Esophagus squamous epithelium (tissue), 5 donors: ENCODE measurements around the gene CACNB4. TPM values are rescaled to one million over a fixed set of nuclear protein-coding genes. Genes with fewer than 3 reads are reported as not detected.
"Not testable (repeated sequence)": the region's sequence is repeated elsewhere in the genome, so short reads cannot be mapped to it uniquely, and the experiment has no call there.

ENCODE experiments used
- DNase-seq: peaks from one replicate; lab custom pipeline; 2025; lab: John Stamatoyannopoulos, UW
- H3K27ac ChIP-seq, 4 donors: fragments of 200-600 bp; sonication (generic); one replicate each; pipeline ENCODE4 v1.5.1; 2016 to 2019; ENCODE audit warnings: mild to moderate bottlenecking in 1 of 4
- H3K27me3 ChIP-seq, 4 donors: fragments of 200-600 bp; sonication (generic); 1 replicate in 3 of 4; 2 replicates in 1 of 4; pipeline versions ENCODE4 v1.5.1 to v1.6.0; 2017 to 2021; ENCODE audit warnings: antibody characterized with exemption in 1 of 4
- H3K36me3 ChIP-seq, 3 donors: fragments of 200-600 bp; sonication (generic); one replicate each; pipeline ENCODE4 v1.5.1; 2016 to 2019
- H3K4me1 ChIP-seq, 3 donors: fragments of 200-600 bp; sonication (generic); one replicate each; pipeline ENCODE4 v1.5.1; 2017 to 2019
- H3K4me3 ChIP-seq, 4 donors: fragments of 200-600 bp; sonication (generic); 1 replicate in 3 of 4; 2 replicates in 1 of 4; pipeline ENCODE4 v1.5.1; 2016 to 2019; ENCODE audit warnings: mild to moderate bottlenecking in 2 of 4, moderate library complexity in 1 of 4
- H3K9me3 ChIP-seq, 3 donors: fragments of 200-600 bp; sonication (generic); one replicate each; pipeline ENCODE4 v1.5.1; 2016 to 2019
- CTCF ChIP-seq, 6 experiments: fragments of 450-650 bp in 4 of 6; fragments of 200-600 bp in 2 of 6; sonication (generic) in 2 of 6; IDR thresholded peaks; one replicate each; pipeline ENCODE4 v1.5.1; 2016 to 2019; ENCODE audit warnings: antibody characterized with exemption in 6 of 6, mild to moderate bottlenecking in 4 of 6, moderate library complexity in 4 of 6
- POLR2A ChIP-seq, 4 donors: fragments of 450-650 bp; IDR thresholded peaks; one replicate each; pipeline ENCODE4 v1.6.1; 2017; ENCODE audit warnings: antibody characterized with exemption in 4 of 4, mild to moderate bottlenecking in 4 of 4, moderate library complexity in 3 of 4
- WGBS, 2 donors: methylation state at CpG; one replicate each; pipeline ENCODE4 v1.1.5; 2018; 5-methylcytosine and 5-hydroxymethylcytosine counted together
- intact Hi-C: fragments of 100-400 bp; cut with DNase I; formaldehyde crosslinking; loops from one replicate; pipeline ENCODE4 v1.15.0; 2022
- total RNA-seq, 4 donors: library from RNA; depleted of rRNA; stranded (reverse); fragments of >200 nt; gene quantifications; one replicate each; pipeline ENCODE4 v1.1.0, GENCODE V29; 2016
- donor health status: DM: yes; HTN: yes; CAD: no.

CACNB4 gene
- total RNA-seq, 4 donors from 2014 or later, result 6.1 to 11.1 (median 7.2) TPM

GRCh38 chr2:151996243-151997003 is 102.4 kb downstream of the CACNB4 start:
- no peak for TF ChIP-seq POLR2A (IDR thresholded peaks at IDR 0.05)
- no peak for TF ChIP-seq CTCF (IDR thresholded peaks at IDR 0.05)
- no peaks in the 10 kb centered on the region for H3K36me3 ChIP-seq
- H3K27me3 ChIP-seq, result no peaks in the 10 kb centered on the region
- no peaks in the 10 kb centered on the region for H3K9me3 ChIP-seq
- WGBS, 2 donors, result 68 to 78% methylated on average over 2 of the region's 2 CpGs
- no peak overlapping the region for H3K27ac ChIP-seq
- intact Hi-C loops, result no loop called here
- H3K4me3 ChIP-seq, result no peak overlapping the region
- H3K4me1 ChIP-seq, result peaks cover 0 to 6% (median 0%) of the 10 kb centered on the region in 3 donors
- DNase-seq, result no peak

- TF ChIP-seq POLR2A (IDR thresholded peaks at IDR 0.05), result no peak
- no peak for TF ChIP-seq CTCF (IDR thresholded peaks at IDR 0.05)
- DNase-seq, result no peak
- Histone ChIP-seq H3K9me3 (no peaks in the 10 kb centered on the region), H3K27me3 (no peaks in the 10 kb centered on the region), H3K4me1 (peaks cover 0 to 12% (median 0%) of the 10 kb centered on the region in 3 donors), H3K27ac (no peak overlapping the region), H3K4me3 (no peak overlapping the region), H3K36me3 (no peaks in the 10 kb centered on the region)
- 70 to 97% methylated on average over 2 of the region's 2 CpGs for WGBS, 2 donors
- intact Hi-C loops, result no loop called here
Observed at GRCh38 chr2:151995161-151995557, 103.7 kb downstream of the CACNB4 start.

- H3K27me3 ChIP-seq, H3K36me3 ChIP-seq, intact Hi-C loops, H3K4me3 ChIP-seq, H3K27ac ChIP-seq, DNase-seq, H3K9me3 ChIP-seq: not testable (repeated sequence)
- H3K4me1 ChIP-seq, result peaks cover 0 to 12% (median 0%) of the 10 kb centered on the region in 3 donors
- 83 to 87% methylated on average over 8 of the region's 8 CpGs for WGBS, 2 donors
Observed at GRCh38 chr2:151994178-151994577, 104.7 kb downstream of the CACNB4 start.

- no peak overlapping the region for H3K27ac ChIP-seq
- intact Hi-C loops, result no loop called here
- TF ChIP-seq POLR2A (IDR thresholded peaks at IDR 0.05) (no peak), CTCF (IDR thresholded peaks at IDR 0.05) (no peak)
- H3K4me3 ChIP-seq, result no peak overlapping the region
- no peaks in the 10 kb centered on the region for H3K9me3 ChIP-seq
- peaks cover 0 to 8% (median 0%) of the 10 kb centered on the region in 3 donors for H3K4me1 ChIP-seq
- WGBS, 2 donors, result 90 to 92% methylated on average over 1 of the region's 1 CpG
- H3K27me3 ChIP-seq, result no peaks in the 10 kb centered on the region
- DNase-seq, result no peak
- no peaks in the 10 kb centered on the region for H3K36me3 ChIP-seq
Observed at GRCh38 chr2:151991010-151991409, 107.8 kb downstream of the CACNB4 start.

- H3K27ac ChIP-seq, result no peak overlapping the region
- H3K27me3 ChIP-seq, result no peaks in the 10 kb centered on the region
- H3K4me3 ChIP-seq, result no peak overlapping the region
- intact Hi-C loops, result no loop called here
- H3K4me1 ChIP-seq, result peaks cover 0 to 8% (median 0%) of the 10 kb centered on the region in 3 donors
- DNase-seq, result no peak
- H3K9me3 ChIP-seq, result no peaks in the 10 kb centered on the region
- H3K36me3 ChIP-seq, result no peaks in the 10 kb centered on the region
- 70 to 75% methylated on average over 3 of the region's 3 CpGs for WGBS, 2 donors
- TF ChIP-seq CTCF (IDR thresholded peaks at IDR 0.05) (no peak), POLR2A (IDR thresholded peaks at IDR 0.05) (no peak)
Observed at GRCh38 chr2:151989378-151989777, 109.5 kb downstream of the CACNB4 start.
